ENCODE data around the gene PNKD. TPM values are rescaled to one million over a fixed set of nuclear protein-coding genes. Genes with fewer than 3 reads are reported as not detected.
A peak's percentile ranks its signal among the peaks of the same experiment; 100 is the strongest.

PNKD gene
- total RNA-seq, 2 donors from 2014 or later = 103 to 145 TPM

DNA sequence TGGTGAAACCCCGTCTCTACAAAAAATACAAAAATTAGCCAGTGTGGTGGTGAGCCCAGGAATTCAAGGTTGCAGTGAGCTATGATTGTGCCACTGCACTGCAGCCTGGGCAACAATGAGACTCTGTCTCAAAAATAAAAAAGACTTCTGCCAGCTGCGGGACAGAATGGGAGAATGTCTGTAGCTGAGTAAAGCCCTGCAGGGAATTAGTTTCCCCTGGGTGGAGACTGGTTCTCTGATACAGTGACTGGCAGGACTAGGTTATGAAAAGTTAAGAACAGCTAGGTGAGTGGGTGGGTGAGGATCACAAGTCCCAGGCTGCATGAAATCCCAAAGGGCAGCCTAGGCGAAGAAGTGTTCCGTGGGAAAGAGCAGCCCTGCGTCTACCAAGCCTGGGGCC lies 72.5 kb downstream of the PNKD start:
- TF ChIP-seq POLR2AphosphoS5 (IDR thresholded peaks at IDR 0.05) (no peak), POLR2A (IDR thresholded peaks at IDR 0.05) (no peak)
- TF ChIP-seq, protein P1, sequence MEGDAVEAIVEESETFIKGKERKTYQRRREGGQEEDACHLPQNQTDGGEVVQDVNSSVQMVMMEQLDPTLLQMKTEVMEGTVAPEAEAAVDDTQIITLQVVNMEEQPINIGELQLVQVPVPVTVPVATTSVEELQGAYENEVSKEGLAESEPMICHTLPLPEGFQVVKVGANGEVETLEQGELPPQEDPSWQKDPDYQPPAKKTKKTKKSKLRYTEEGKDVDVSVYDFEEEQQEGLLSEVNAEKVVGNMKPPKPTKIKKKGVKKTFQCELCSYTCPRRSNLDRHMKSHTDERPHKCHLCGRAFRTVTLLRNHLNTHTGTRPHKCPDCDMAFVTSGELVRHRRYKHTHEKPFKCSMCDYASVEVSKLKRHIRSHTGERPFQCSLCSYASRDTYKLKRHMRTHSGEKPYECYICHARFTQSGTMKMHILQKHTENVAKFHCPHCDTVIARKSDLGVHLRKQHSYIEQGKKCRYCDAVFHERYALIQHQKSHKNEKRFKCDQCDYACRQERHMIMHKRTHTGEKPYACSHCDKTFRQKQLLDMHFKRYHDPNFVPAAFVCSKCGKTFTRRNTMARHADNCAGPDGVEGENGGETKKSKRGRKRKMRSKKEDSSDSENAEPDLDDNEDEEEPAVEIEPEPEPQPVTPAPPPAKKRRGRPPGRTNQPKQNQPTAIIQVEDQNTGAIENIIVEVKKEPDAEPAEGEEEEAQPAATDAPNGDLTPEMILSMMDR (IDR thresholded peaks at IDR 0.05) = no peak
- Histone ChIP-seq H3K4me1 (replicated peaks) (no peaks in the 10 kb centered on the region), H3K36me3 (no peaks in the 10 kb centered on the region), H3K9me3 (no peaks in the 10 kb centered on the region), H3K27ac (peak overlapping the region in 1 of 2 donors; percentile 29), H3K27me3 (replicated peaks; ENCODE audit: insufficient read depth) (no peaks in the 10 kb centered on the region), H3K4me3 (no peak overlapping the region)
- WGBS = 98% methylated on average over 5 of the region's 5 CpGs
- intact Hi-C loops (cut with DNase I) = no loop called here
- no peak for DNase-seq (ENCODE audit: low spot score)

DNA sequence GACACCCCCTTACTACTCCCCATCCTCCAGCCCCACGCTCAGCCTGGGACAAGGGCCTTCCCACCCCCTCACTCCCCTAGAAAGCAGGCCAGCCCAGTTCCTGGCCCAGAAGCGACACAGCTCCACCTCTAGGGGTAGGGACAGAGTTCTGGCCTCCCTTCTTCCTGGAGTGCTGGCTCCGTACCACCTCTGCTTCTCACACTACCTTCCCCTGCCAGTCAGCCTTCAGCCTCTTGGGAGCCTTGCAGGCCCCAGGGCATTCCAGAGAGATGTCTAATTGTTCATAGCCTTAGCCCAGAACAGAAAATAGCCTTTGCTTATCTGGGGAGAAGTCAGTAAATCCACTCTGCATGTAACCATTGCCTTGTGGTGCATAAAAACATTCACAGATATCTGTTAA lies 73.3 kb downstream of the PNKD start:
- TF ChIP-seq POLR2A (IDR thresholded peaks at IDR 0.05) (no peak), POLR2AphosphoS5 (IDR thresholded peaks at IDR 0.05) (no peak)
- TF ChIP-seq, protein P1 (IDR thresholded peaks at IDR 0.05) = no peak
- no peak for DNase-seq (ENCODE audit: low spot score)
- no peaks in the 10 kb centered on the region for H3K4me1 ChIP-seq (replicated peaks)
- H3K4me3 ChIP-seq = no peak overlapping the region
- no peaks in the 10 kb centered on the region for H3K27me3 ChIP-seq (replicated peaks; ENCODE audit: insufficient read depth)
- intact Hi-C loops (cut with DNase I) = no loop called here
- peak overlapping the region in 1 of 2 donors; percentile 29 for H3K27ac ChIP-seq
- 77% methylated on average over 3 of the region's 3 CpGs for WGBS
- no peaks in the 10 kb centered on the region for H3K36me3 ChIP-seq
- no peaks in the 10 kb centered on the region for H3K9me3 ChIP-seq

DNA sequence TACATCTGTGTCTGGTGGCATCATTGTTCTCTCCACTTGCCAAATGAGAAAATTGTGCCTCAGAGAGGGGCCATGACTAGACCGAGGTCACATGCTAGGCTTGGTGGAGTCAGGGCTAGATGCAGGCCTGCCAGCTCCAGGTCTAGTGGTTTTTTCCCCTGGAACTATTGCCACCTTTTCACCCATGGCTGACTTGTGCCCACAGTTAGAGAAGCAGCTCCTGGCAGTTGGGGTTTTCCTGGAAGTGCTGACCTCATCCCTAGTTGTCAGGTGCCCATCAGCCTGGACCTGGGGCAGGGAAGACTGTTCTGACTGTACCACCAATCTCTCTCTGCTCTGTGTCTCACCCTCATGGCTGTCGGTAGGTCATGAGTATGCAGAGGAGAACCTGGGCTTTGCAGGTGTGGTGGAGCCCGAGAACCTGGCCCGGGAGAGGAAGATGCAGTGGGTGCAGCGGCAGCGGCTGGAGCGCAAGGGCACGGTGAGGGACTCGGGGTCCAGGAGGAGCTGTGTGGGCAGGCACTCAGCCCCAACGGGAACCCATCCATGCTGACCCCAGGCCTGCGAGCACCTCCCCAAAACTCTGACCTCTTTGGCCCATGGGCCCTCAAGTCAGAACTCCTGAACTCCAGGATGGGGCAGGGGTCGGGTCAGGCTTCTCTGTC lies 73.9 kb downstream of the PNKD start:
- H3K9me3 ChIP-seq = no peaks in the 10 kb centered on the region
- no peaks in the 10 kb centered on the region for H3K27me3 ChIP-seq (replicated peaks; ENCODE audit: insufficient read depth)
- no peak for DNase-seq (ENCODE audit: low spot score)
- intact Hi-C loops (cut with DNase I) = no loop called here
- TF ChIP-seq POLR2A (IDR thresholded peaks at IDR 0.05) (no peak), POLR2AphosphoS5 (IDR thresholded peaks at IDR 0.05) (no peak)
- TF ChIP-seq, protein P1 (IDR thresholded peaks at IDR 0.05) = no peak
- H3K4me1 ChIP-seq (replicated peaks) = no peaks in the 10 kb centered on the region
- H3K27ac ChIP-seq = peak overlapping the region in 1 of 2 donors; percentile 31
- WGBS = 98% methylated on average over 12 of the region's 12 CpGs
- no peak overlapping the region for H3K4me3 ChIP-seq
- H3K36me3 ChIP-seq = no peaks in the 10 kb centered on the region

DNA sequence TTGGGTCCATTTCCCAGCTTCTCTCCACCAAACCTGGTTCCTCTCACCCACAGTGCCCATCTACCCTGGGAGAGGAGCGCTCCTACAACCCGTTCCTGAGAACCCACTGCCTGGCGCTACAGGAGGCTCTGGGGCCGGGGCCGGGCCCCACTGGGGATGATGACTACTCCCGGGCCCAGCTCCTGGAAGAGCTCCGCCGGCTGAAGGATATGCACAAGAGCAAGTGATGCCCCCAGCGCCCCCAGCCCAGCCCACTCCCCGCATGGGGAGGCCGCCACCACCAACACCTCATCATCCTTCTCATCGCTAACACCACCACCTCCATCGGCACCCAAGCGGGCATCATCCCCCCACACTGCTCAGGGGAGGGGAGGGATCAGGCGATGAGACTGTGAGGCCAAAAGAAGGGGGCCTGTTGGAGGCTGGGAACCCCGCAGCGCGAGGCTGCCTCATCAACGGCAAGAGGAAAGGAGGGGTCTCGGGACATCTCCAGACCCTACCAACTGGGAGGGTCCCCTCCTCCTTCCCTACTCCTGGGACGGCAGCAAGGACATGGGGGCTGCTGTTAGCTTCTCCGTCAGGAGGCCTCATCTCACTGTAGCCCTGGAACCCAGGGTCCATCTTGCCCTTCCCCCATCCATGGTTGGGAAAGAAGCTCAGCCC lies 74.6 kb downstream of the PNKD start:
- Histone ChIP-seq H3K4me3 (no peak overlapping the region), H3K27me3 (replicated peaks; ENCODE audit: insufficient read depth) (no peaks in the 10 kb centered on the region), H3K36me3 (no peaks in the 10 kb centered on the region), H3K27ac (peak overlapping the region in 1 of 2 donors; percentile 70), H3K9me3 (no peaks in the 10 kb centered on the region), H3K4me1 (replicated peaks) (no peaks in the 10 kb centered on the region)
- intact Hi-C loops (cut with DNase I) = no loop called here
- DNase-seq (ENCODE audit: low spot score) = no peak
- TF ChIP-seq, protein P1 (IDR thresholded peaks at IDR 0.05) = no peak
- TF ChIP-seq POLR2A (IDR thresholded peaks at IDR 0.05) = no peak
- TF ChIP-seq POLR2AphosphoS5 (IDR thresholded peaks at IDR 0.05) = no peak
- 94% methylated on average over 22 of the region's 22 CpGs for WGBS
